K562 (cell line): ENCODE results near the gene IL15. TPM values are rescaled to one million over a fixed set of nuclear protein-coding genes. Genes with fewer than 3 reads are reported as not detected.

Source experiments
- ATAC-seq: fragments of 200-7000 bp; cut with Tn5 transposase; 3 replicates; pipeline ENCODE4 v1.9.1; 2020; ENCODE audit warnings: moderate library complexity
- BruUV-seq: library from RNA; stranded (reverse); fragments of 400-500 nt; replicated peaks from 2 replicates; lab custom pipeline; 2021; lab: Mats Ljungman, UMichigan
- CTCF ChIA-PET: fragments of 300-600 bp; formaldehyde crosslinking; extraction: SDS; loops from one replicate; lab custom pipeline; 2021; ENCODE audit warnings: low intra/inter-chr PET ratio; lab: Yijun Ruan, JAX
- POLR2A ChIA-PET: fragments of 300-600, 350-650 bp; sonication (Branson Sonifier 250); formaldehyde crosslinking; extraction: SDS; loops from one replicate; lab custom pipeline; 2021; ENCODE audit warnings: antibody characterized with exemption, inconsistent platforms; lab: Yijun Ruan, JAX
- DNase-seq, 4 experiments: peaks; one replicate each; pipeline versions ENCODE4 v3.0.0 to v3.0.0-alpha.2; 2011 to 2018; ENCODE audit warnings: low spot score in 3 of 4, mixed read lengths in 3 of 4; ENCODE audit errors: extremely low read depth in 1 of 4
- FAIRE-seq: peaks from 2 replicates; lab custom pipeline; 2011; peaks lifted over from hg19 to GRCh38; lab: Jason Lieb, UNC
- H2AFZ ChIP-seq: 2 replicates; pipeline ENCODE4 v1.6.0; 2011; ENCODE audit warnings: low read depth, low read length, control low read depth, inconsistent platforms
- H3K27ac ChIP-seq: fragments of 200-600 bp; 3 replicates; pipeline ENCODE4 v1.8.0; 2011; ENCODE audit warnings: low read depth, mild to moderate bottlenecking, control low read depth, inconsistent platforms, low read length, moderate library complexity, mixed read lengths; ENCODE audit errors: extremely low read depth
- H3K27me3 ChIP-seq, 2 experiments: fragments of 300-600 bp in 1 of 2; 2 replicates in 1 of 2; 3 replicates in 1 of 2; pipeline versions ENCODE4 v1.6.0 to v1.8.0; 2011; ENCODE audit warnings: inconsistent platforms in 2 of 2, low read length in 2 of 2, mild to moderate bottlenecking in 1 of 2, mixed read lengths in 1 of 2, moderate library complexity in 1 of 2; ENCODE audit not compliant: control insufficient read depth in 2 of 2, insufficient read depth in 2 of 2
- H3K36me3 ChIP-seq: fragments of 300-600 bp; 3 replicates; pipeline ENCODE4 v1.8.0; 2011; ENCODE audit warnings: mild to moderate bottlenecking, low read length, inconsistent platforms; ENCODE audit not compliant: control insufficient read depth, insufficient read depth
- H3K4me1 ChIP-seq, 2 experiments: fragments of 200-600 bp in 1 of 2; replicated peaks in 1 of 2; 2 replicates in 1 of 2; 3 replicates in 1 of 2; pipeline versions ENCODE4 v1.5.1 to v1.8.0; 2011; ENCODE audit warnings: inconsistent platforms in 2 of 2, low read length in 2 of 2, mild to moderate bottlenecking in 1 of 2, mixed read lengths in 1 of 2, moderate library complexity in 1 of 2; ENCODE audit not compliant: control insufficient read depth in 2 of 2, insufficient read depth in 2 of 2
- H3K4me2 ChIP-seq: 2 replicates; pipeline ENCODE4 v1.6.1; 2011; ENCODE audit warnings: low read length, control low read depth, inconsistent platforms, mixed read lengths; ENCODE audit not compliant: insufficient read depth
- H3K4me3 ChIP-seq: fragments of 200-600 bp; sonication (generic), shearing (Covaris generic); 2 replicates; pipeline ENCODE4 v1.5.1; 2016; ENCODE audit warnings: control low read depth, inconsistent platforms
- H3K79me2 ChIP-seq: fragments of 200-600 bp; 3 replicates; pipeline ENCODE4 v1.8.0; 2011; ENCODE audit warnings: low read length, inconsistent platforms; ENCODE audit not compliant: control insufficient read depth, insufficient read depth
- H3K9ac ChIP-seq, 2 experiments: 2 replicates each; pipeline versions ENCODE4 v1.6.0 to v1.6.1; 2011; ENCODE audit warnings: low read depth in 2 of 2, low read length in 2 of 2, control low read depth in 1 of 2, inconsistent platforms in 1 of 2, mild to moderate bottlenecking in 1 of 2, mixed read lengths in 1 of 2; ENCODE audit not compliant: insufficient read depth in 1 of 2
- H3K9me1 ChIP-seq: one replicate; pipeline ENCODE4 v1.6.0; 2011; ENCODE audit warnings: inconsistent platforms, mild to moderate bottlenecking, low read length, moderate library complexity; ENCODE audit not compliant: control insufficient read depth, insufficient read depth
- H3K9me3 ChIP-seq: replicated peaks from 2 replicates; pipeline ENCODE4 v1.5.1; 2011; ENCODE audit warnings: low read depth, low read length, inconsistent platforms; ENCODE audit not compliant: control insufficient read depth, insufficient read depth
- H4K20me1 ChIP-seq: replicated peaks from 2 replicates; pipeline ENCODE4 v1.6.1; 2011; ENCODE audit warnings: low read length, inconsistent platforms, mixed read lengths; ENCODE audit not compliant: control insufficient read depth, insufficient read depth
- CBX2 ChIP-seq: fragments of 200-600 bp; sonication (generic); IDR thresholded peaks from one replicate; pipeline ENCODE4 v1.6.1; 2012; ENCODE audit warnings: mild to moderate bottlenecking, low read length, inconsistent platforms; ENCODE audit not compliant: insufficient read depth, poor library complexity, severe bottlenecking
- ELF2 ChIP-seq: fragments of 250-450 bp; sonication (Bioruptor Pico); IDR thresholded peaks from 2 replicates; pipeline ENCODE4 v1.5.0; 2021; ENCODE audit warnings: mild to moderate bottlenecking
- MEIS2 ChIP-seq: fragments of 450-650 bp; IDR thresholded peaks from 2 replicates; pipeline ENCODE4 v1.6.1; 2014; ENCODE audit warnings: mild to moderate bottlenecking; ENCODE audit not compliant: partially characterized antibody
- RAD21 ChIP-seq, 2 experiments: fragments of 250-450 bp in 1 of 2; fragments of 450-650 bp in 1 of 2; sonication (Bioruptor Pico) in 1 of 2; formaldehyde crosslinking in 1 of 2; IDR thresholded peaks in 1 of 2; conservative IDR thresholded peaks in 1 of 2; 2 replicates each; pipeline versions ENCODE4 v1.4.0 to v1.8.0; 2020 to 2022; ENCODE audit warnings: mild to moderate bottlenecking in 2 of 2, moderate library complexity in 1 of 2
- RUNX1 ChIP-seq: sonication (generic); IDR thresholded peaks from 2 replicates; pipeline ENCODE4 v1.6.1; 2016; ENCODE audit warnings: antibody characterized with exemption, low read depth
- SOX6 ChIP-seq: fragments of 450-650 bp; IDR thresholded peaks from 2 replicates; pipeline ENCODE4 v1.6.1; 2014; ENCODE audit warnings: mild to moderate bottlenecking
- TAF9B ChIP-seq: fragments of 450-650 bp; IDR thresholded peaks from 2 replicates; pipeline ENCODE4 v1.6.1; 2018; ENCODE audit warnings: mild to moderate bottlenecking; ENCODE audit not compliant: partially characterized antibody
- in situ Hi-C: fragments of 300-500 bp; cut with MboI; formaldehyde crosslinking; loops from 4 replicates; pipeline ENCODE4 v1.15.0; 2018; ENCODE audit warnings: inconsistent platforms, mixed read lengths
- intact Hi-C: fragments of 100-400 bp; cut with micrococcal nuclease; formaldehyde crosslinking; loops from 2 replicates; pipeline ENCODE4 v1.14.2; 2022
- polyA plus RNA-seq, 8 experiments: library from polyadenylated mRNA; depleted of rRNA in 4 of 8; stranded (reverse) in 5 of 8; unstranded in 3 of 8; fragments of >200 nt; fragmentation: Nextera tagmentation in 2 of 8; fragmentation: Illumina TruSeq in 1 of 8; extraction: Ambion mirVana in 2 of 8; extraction: Trizol in 1 of 8; gene quantifications; 2 replicates each; pipeline versions ENCODE4 v1.2.1 to v1.2.3, GENCODE V29; 2011 to 2014; ENCODE audit warnings: inconsistent platforms in 1 of 8, missing spikeins in 1 of 8
- total RNA-seq, 7 experiments: library from RNA; depleted of rRNA in 6 of 7; stranded (reverse); fragments of >200 nt in 6 of 7; fragmentation: Illumina TruSeq in 2 of 7; extraction: Trizol in 2 of 7; gene quantifications; 2 replicates each; pipeline versions ENCODE4 v1.2.1 to v1.2.3, GENCODE V29; 2011 to 2021; ENCODE audit warnings: low replicate concordance in 1 of 7
- TF ChIP-seq, protein P1 (sequence below), 3 experiments: IDR thresholded peaks in 2 of 3; conservative IDR thresholded peaks in 1 of 3; 2 replicates each; pipeline ENCODE4 v1.5.1; 2011 to 2012; ENCODE audit warnings: low read length in 3 of 3, mild to moderate bottlenecking in 3 of 3, control low read depth in 2 of 3, improper control_type of control experiment in 1 of 3, inconsistent platforms in 1 of 3, low read depth in 1 of 3, mixed read lengths in 1 of 3, moderate library complexity in 1 of 3; ENCODE audit not compliant: insufficient read depth in 2 of 3

The IL15 gene
- total and polyA plus RNA-seq, 9 of the 15 experiments (the other 6 are each of a cell fraction or from before 2014, with no cell fraction given) = 0.13 to 0.50 (median 0.34) TPM

DNA sequence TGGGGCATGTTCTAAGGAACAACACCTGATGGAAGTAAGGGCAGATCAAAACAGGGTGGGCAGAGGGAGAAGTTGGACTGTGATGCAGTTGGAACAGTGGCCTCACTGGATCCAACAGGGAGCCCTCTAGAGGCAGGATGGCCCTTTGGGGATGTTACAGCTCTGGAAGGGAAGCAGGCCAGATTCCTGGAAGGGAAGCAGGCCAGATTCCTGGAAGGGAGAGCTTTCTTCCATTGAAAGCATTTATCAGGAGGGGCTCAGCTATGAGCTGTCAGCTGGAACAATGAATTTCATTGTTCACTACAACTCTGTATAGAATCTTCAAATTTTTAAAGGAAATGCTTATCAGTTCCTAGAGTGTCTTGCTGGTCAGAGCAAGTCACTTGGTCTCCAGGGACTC lies 17.7 kb downstream of the IL15 start:
- ChIA-PET POLR2A (interaction anchor here (0.8 kb wide), 1 partner anchor 10 kb away, joined by 3 read pairs; no protein-coding TSS in a partner anchor), CTCF (no interaction called here)
- ATAC-seq (peak; percentile 52; the same call in 2 of the 3 replicates), DNase-seq (peak in 1 of 4 experiments; percentile 29), FAIRE-seq (no peak)
- BruUV-seq = no TSS peak
- H2AFZ ChIP-seq = no peak overlapping the region
- no peaks in the 10 kb centered on the region for H3K4me1 ChIP-seq
- no peaks in the 10 kb centered on the region for H3K9me3 ChIP-seq
- no peaks in the 10 kb centered on the region for H3K79me2 ChIP-seq
- H3K9ac ChIP-seq = no peak overlapping the region
- H3K4me2 ChIP-seq = no peak overlapping the region
- no peaks in the 10 kb centered on the region for H4K20me1 ChIP-seq
- H3K27me3 ChIP-seq = no peaks in the 10 kb centered on the region
- no peaks in the 10 kb centered on the region for H3K36me3 ChIP-seq
- H3K27ac ChIP-seq = no peak overlapping the region
- intact Hi-C loops (no loop called here), in situ Hi-C loops (no loop called here)
- H3K4me3 ChIP-seq = no peak overlapping the region
- H3K9me1 ChIP-seq = no peaks in the 10 kb centered on the region
- TF ChIP-seq RUNX1 (no peak), MEIS2 (peak; percentile 6), ELF2 (CRISPR knock-in tag) (no peak), RAD21 (CRISPR knock-in tag; conservative IDR thresholded peaks at IDR 0.05 in 1 of 2, IDR thresholded peaks at IDR 0.05 in 1 of 2) (0 out of 4 replicates have a peak, but pooled peaks of 1 of the 2 experiments have one; percentile 10), TAF9B (no peak), SOX6 (peak; percentile 90), CBX2 (no peak)
- TF ChIP-seq, protein P1, sequence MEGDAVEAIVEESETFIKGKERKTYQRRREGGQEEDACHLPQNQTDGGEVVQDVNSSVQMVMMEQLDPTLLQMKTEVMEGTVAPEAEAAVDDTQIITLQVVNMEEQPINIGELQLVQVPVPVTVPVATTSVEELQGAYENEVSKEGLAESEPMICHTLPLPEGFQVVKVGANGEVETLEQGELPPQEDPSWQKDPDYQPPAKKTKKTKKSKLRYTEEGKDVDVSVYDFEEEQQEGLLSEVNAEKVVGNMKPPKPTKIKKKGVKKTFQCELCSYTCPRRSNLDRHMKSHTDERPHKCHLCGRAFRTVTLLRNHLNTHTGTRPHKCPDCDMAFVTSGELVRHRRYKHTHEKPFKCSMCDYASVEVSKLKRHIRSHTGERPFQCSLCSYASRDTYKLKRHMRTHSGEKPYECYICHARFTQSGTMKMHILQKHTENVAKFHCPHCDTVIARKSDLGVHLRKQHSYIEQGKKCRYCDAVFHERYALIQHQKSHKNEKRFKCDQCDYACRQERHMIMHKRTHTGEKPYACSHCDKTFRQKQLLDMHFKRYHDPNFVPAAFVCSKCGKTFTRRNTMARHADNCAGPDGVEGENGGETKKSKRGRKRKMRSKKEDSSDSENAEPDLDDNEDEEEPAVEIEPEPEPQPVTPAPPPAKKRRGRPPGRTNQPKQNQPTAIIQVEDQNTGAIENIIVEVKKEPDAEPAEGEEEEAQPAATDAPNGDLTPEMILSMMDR (IDR thresholded peaks at IDR 0.05 in 2 of 3, conservative IDR thresholded peaks at IDR 0.05 in 1 of 3; ENCODE audit: insufficient read depth in 2 of 3, low read depth in 1 of 3, low read length in 3 of 3) = 0 out of 6 replicates have a peak, but pooled peaks of 2 of the 3 experiments have one; percentile 14 to 22
